Fibroblast of lung (primary cell): ENCODE measurements around the gene IL32.

ENCODE experiments used
- EZH2 ChIP-seq: IDR thresholded peaks from 2 replicates; pipeline ENCODE4 v1.5.1; 2012; ENCODE audit warnings: low read length, control low read depth, mild to moderate bottlenecking; ENCODE audit errors: missing control alignments
- TF ChIP-seq, protein P1 (sequence below), 2 donors: IDR thresholded peaks in 1 of 2; conservative IDR thresholded peaks in 1 of 2; 1 replicate in 1 of 2; 2 replicates in 1 of 2; pipeline ENCODE4 v1.5.1; 2011 to 2012; ENCODE audit warnings: low read length in 2 of 2, control low read depth in 1 of 2, inconsistent platforms in 1 of 2, low read depth in 1 of 2, mild to moderate bottlenecking in 1 of 2

DNA sequence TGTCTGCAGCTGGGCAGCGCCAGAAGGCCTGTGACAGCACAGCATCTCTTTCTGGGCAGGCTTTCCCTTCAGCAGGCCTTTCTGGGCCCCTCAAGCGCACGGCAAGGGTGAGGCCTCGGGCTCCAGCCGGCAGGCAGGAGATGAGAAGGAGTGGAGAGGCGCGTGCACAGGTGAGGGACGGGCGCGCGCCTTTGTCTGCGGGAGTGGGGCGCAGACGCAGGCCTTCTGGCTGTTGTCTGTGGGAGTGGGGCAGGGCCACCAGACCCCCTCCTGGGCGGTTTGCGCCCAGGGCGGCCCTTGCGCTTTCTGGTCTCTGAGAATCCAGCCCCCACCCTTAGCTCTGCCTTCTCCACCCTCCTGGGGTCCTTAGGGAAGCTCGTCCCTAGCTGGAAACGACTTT, 53.4 kb downstream of the IL32 start:
- TF ChIP-seq, protein P1, sequence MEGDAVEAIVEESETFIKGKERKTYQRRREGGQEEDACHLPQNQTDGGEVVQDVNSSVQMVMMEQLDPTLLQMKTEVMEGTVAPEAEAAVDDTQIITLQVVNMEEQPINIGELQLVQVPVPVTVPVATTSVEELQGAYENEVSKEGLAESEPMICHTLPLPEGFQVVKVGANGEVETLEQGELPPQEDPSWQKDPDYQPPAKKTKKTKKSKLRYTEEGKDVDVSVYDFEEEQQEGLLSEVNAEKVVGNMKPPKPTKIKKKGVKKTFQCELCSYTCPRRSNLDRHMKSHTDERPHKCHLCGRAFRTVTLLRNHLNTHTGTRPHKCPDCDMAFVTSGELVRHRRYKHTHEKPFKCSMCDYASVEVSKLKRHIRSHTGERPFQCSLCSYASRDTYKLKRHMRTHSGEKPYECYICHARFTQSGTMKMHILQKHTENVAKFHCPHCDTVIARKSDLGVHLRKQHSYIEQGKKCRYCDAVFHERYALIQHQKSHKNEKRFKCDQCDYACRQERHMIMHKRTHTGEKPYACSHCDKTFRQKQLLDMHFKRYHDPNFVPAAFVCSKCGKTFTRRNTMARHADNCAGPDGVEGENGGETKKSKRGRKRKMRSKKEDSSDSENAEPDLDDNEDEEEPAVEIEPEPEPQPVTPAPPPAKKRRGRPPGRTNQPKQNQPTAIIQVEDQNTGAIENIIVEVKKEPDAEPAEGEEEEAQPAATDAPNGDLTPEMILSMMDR (conservative IDR thresholded peaks at IDR 0.05 in 1 of 2, IDR thresholded peaks at IDR 0.05 in 1 of 2; ENCODE audit: low read depth in 1 of 2, low read length in 2 of 2) = no peak
- TF ChIP-seq EZH2 = no peak
